ENCODE measurements around the gene HLA-C.
"Not testable (repeated sequence)": the region's sequence is repeated elsewhere in the genome, so short reads cannot be mapped to it uniquely, and the experiment has no call there.

The HLA-C gene

DNA sequence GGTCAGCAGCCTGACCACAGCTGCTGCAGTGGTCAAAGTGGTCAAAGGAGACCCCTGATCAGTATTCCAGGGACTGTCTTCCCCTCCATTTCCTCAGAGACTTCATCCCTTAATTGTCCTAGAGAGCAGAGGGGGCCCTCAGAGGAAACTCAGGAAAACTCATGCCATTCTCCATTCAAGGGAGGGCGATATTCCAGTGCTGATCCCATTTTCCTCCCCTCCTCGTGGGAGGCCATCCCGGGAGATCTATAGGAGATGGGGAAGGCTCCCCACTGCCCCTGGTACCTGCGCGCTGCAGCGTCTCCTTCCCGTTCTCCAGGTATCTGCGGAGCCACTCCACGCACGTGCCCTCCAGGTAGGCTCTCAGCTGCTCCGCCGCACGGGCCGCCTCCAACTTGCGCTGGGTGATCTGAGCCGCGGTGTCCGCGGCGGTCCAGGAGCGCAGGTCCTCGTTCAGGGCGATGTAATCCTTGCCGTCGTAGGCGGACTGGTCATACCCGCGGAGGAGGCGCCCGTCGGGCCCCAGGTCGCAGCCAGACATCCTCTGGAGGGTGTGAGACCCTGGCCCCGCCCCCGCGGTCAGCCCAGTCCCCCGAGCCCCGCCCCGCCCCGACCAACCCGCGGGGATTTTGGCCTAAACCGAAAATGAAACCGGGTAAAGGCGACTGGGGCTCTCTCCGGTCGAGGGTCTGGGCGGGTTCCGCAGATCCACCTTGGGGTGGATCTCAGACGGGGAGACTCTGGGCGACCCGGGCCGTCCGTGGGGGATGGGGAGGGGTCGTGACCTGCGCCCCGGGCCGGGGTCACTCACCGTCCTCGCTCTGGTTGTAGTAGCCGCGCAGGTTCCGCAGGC is 878 bp downstream of the HLA-C start:
- no peak for DNase-seq (ENCODE audit: low read depth)

DNA sequence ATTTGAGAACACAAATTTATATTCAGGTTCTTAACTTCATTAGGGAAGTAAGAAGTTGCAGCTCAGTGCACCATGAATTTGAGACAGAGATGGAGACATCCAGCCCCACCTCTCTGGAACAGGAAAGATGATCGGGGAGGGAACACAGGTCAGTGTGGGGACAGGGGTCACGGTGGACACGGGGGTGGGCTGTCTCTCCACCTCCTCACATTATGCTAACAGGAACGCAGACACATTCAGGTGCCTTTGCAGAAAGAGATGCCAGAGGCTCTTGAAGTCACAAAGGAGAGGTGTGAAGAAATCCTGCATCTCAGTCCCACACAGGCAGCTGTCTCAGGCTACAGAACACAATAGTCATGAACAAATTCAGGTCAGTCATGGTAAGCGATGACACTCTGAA is 3.1 kb downstream of the HLA-C start:
- DNase-seq (ENCODE audit: low read depth): no peak

DNA sequence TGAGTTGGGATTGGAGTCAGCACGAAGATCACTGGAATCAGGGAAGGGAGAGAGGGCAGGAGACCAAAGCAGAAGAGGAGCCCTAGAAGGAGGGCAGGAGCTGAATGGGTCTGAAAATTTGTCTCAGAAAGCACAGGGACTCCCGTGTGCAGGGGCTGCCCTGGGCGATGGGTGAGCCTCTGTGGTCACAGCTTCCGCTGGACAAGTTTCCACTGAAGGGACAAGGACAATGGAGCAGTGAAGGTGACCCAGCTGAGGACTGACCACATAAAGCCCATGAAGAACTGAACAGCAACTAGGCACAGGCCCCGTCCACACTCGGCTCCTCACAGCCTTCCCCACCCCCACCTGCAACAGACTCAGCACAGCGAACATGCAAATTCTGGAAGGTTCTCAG is 3.5 kb downstream of the HLA-C start:
- no peak for DNase-seq (ENCODE audit: low read depth)

DNA sequence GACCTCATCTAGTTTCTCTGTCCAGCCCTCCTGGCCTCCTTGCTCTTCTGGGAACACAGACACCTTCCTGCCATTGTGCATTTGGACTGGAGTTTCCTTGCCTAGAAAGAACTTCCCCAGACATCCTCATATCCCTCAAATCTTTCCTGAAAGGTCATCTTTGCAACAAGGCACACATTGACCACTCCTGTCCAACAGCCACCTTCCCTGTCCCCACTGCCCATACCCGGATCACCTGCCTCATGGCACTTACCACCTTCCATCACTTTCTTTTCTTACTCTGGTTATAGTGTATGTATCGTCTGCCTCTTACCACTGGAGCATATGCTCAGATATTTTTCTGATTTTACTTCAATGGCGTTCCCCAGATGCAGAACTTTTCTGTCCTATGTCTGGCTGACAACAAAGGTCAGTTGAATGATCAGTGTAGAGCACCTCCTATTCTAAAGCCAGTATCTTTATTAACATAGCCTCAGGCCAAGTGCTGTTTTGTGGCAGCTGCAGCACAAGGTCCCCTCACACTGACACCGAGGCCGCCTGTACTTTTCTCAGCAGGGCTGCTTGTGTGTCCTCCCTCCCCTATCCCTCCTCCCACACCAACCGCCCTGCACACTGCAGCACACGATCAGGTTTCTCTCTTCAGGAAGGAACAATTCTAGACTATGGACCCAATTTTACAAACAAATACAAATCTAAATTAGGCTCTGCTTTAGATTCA is 4.1 kb downstream of the HLA-C start:
- no peak for DNase-seq (ENCODE audit: low read depth)

DNA sequence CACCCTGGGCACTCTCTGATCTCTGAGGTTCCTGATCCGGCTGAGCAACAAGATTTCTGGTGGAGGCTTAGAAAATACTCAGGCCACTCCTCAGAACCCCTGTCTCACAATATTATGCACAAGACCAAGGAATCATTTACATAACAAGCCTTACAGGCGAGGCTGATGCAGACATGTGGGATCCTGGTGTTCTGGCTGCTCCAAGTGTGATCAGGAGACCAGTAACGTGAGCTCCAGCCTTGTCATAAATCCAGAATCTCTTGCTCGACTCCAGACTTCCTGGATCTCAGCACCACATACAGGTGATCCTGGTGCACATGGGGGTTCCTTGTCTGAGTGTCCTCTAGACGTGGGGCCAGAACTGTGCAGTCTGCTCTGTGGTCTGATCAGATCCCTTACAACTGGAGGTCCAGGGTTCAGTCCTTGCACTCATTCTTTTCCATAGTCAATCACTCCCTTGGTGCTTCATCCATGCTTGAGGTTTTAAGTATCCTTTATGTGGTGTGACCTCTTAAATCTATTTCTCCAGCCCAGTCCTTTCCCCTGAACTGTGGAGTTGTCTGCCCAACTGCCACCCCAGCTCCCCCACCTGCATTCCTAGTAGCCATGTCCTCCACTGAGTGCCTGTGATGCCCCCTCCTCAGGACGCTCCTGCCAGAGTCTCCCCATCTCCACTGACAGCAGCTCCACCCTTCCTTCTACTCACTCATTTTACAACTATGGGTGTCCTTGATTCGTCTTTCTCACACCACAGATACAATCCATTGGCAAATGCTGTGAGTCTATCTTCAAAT is 5.1 kb downstream of the HLA-C start:
- no peak for DNase-seq (ENCODE audit: low read depth)

DNA sequence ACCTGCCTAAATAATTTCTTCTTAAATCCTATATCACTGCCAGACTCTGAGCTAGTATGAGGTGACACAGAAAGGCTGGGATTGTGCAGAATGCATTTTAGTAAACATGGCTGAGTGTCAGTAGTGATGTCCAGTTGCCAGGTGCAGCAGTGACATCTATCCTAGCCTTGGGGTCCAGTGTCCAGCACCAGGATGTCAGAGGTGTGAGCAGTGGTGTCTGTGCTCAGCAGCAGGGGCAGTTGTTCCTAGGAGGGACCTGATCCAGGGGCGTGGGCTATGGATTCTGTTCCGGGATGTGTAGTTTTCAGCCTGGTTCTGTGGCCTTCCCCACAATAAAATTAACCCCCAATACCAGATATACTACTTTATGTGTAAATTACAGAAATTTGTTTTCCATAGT is 6.0 kb downstream of the HLA-C start:
- no peak for DNase-seq (ENCODE audit: low read depth)

DNA sequence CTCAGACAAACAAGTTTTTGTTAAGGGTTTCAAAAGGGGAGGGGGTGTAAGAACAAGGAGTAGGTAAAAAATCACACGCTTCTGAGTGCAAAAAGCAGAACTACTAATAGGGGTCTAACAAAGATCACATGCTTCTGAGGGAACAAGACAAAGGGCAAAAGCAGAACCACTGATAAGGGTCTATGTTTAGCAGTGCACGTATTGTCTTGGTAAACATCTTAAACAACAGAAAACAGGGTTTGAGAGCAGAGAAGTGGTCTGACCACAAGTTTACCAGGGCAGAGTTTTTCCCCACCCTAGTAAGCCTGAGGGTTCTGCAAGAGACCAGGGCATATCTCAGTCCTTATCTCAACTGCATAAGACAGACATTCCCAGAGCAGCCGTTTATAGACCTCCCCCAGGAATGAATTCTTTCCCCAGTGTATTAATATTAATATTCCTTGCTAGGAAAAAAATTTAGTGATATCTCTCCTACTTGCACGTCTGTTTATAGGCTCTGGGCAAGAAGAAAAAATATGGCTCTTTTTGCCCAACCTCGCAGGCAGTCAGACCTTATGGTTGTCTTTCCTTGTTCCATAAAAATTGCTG is 8.5 kb downstream of the HLA-C start:
- DNase-seq (ENCODE audit: low read depth): not testable (repeated sequence)

DNA sequence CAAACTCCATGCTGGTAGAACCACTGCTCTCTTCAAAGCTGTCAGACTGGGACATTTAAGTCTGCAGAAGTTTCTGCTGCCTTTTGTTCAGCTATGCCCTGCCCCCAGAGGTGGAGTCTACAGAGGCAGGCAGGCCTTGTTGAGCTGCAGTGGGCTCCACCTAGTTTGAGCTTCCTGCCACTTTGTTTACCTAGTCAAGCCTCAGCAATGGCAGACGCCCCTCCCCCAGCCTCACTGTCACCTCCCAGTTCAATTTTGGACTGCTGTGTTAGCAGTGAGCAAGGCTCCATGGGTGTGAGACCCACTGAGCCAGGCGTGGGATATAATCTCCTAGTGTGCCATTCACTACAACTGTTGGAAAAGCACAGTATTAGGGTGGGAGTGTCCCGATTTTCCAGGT is 11.9 kb downstream of the HLA-C start:
- not testable (repeated sequence) for DNase-seq (ENCODE audit: low read depth)

DNA sequence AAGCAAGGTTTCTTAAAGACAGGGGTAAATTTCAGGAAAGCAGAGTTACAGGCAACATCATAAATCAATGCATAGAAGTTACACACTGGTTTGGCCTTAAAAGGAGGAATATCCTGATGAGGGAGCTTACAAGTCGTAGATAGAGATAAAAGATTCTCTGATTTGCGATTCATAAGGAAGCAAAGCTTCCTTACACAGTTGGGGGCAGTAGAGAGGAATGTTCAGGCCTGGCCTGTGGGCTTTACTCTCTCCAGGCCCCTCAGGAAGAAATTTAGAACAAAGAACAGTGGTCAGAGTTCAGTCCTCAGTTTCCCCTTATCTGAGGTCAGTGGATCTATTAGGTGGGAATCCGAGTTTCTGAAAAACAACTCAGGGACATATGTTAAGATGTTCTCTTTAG is 19.3 kb downstream of the HLA-C start:
- no peak for DNase-seq (ENCODE audit: low read depth)

DNA sequence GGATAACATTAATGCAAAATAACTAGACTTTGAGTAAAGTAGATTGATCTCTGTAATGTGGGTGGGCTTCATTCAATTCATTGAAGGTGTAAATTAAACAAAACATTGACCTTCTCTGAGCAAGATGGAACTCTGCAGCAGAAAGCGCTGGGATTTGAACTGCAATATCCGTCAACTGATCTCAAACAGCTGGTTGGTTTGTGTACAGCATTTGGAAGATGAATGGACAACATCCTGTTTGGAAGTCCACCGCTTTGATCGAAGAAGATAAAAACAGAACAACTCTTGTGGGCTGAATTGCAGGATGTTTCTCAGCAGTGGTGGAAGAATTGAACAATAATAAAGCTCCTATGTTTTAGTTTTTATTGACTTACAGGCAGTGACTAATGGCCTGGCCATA is 20.6 kb downstream of the HLA-C start:
- DNase-seq (ENCODE audit: low read depth): no peak

DNA sequence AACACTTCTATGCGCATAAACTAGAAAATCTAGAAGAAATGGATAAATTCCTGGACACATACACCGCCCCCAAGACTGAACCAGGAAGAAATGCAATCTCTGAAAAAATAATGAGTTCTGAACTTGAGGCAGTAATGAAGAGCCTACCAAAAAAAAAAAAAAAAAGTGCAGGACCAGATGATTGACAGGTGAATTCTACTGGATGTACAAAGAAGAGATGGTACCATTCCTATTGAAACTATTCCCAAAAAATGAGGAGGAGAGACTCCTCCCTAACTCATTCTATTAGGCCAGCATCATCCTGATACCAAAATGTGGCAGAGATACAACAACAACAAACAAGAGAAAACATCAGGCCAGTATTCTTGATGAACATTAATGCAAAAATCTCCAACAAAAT is 22.7 kb downstream of the HLA-C start:
- no peak for DNase-seq (ENCODE audit: low read depth)

DNA sequence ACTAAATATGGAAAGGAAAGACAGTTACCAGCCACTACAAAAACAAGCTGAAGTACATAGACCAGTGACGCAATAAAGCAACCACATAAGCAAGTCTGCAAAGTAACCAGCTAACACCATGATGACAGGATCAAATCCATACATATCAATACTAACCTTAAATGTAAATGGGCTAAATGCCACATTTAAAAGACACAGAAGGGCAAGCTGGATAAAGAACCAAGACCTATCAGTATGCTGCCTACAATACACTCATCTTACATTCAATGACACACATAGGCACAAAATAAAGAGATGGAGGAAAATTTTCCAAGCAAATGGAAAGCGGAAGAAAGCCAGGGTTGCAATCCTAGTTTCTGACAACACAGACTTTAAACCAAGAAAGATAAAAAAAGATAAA is 24.1 kb downstream of the HLA-C start:
- DNase-seq (ENCODE audit: low read depth): no peak

DNA sequence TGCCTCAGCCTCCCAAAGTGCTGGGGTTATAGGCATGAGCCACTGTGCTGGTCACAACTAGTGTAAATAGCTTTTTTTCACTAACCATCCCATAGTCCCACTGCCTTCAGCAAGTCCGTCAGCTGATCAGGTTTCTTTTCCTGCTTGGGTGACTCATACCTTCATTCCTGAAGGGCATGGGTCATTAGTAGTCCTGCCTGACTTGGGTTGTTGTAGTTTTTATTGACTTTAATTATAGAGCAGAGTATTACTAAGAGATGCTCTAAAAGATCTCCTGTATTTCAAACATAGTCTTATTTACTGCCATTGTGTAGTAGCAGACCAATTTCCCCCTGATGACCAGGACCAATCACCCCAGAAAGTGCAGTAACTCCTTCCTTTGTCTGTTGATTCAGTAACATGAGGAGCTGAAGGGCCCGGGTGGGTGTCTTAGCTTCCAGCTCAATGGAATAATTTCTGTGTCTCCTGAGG is 25.8 kb downstream of the HLA-C start:
- no peak for DNase-seq (ENCODE audit: low read depth)

DNA sequence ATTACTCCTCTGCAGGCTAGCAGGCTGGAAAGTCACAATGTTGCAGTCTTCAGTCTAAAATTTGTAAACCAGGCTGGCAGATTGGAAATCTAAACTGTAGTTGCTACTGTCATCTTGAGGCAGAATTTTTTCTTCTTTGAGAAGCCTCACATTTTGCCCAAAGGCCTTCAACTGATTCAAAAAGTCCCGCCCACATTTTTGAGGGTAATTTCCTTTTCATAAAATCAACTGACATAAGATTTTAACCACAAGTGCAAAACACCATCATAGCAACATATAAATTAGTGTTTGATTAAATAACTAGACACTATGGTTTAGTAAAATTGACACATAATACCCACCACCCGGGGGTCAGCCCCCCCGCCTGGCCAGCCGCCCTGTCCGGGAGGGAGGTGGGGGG is 28.4 kb downstream of the HLA-C start:
- no peak for DNase-seq (ENCODE audit: low read depth)

DNA sequence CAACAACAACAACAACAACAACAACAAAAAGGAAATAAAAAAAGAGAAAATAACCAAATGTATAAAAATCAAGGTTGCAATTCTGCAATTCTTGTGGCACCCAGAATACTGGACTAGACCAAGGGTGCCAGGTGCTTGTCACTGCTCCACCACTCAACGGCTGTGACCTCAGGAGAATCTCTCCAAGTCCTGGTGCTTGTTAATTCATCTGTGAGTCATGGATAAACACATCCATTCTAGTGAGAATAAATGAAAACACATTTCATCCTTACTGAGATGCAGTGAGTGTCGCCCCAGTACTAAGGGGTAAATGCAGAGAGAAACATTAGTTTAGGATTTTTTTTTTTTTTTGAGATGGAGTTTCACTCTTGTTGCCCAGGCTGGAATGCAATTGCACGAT is 32.0 kb downstream of the HLA-C start:
- DNase-seq (ENCODE audit: low read depth): no peak

DNA sequence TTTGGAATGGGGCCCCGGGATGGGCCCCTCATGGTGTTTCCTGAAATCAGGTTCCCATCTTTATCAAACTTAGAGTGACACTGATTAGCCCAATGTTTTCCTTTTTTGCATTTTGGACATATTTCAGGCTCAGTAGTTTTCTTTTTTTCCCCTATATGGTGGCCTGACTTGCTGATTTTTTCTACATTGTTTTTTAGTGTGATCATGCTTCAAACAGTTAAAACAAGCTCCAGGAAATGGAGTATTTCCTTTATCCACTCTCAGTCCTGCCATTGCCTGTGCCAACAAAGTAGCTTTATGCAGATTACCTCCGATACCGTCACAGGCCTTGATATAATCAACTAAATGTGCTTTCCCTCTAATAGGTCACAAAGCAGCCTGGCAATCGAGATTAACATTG is 37.8 kb downstream of the HLA-C start:
- DNase-seq (ENCODE audit: low read depth): not testable (repeated sequence)

DNA sequence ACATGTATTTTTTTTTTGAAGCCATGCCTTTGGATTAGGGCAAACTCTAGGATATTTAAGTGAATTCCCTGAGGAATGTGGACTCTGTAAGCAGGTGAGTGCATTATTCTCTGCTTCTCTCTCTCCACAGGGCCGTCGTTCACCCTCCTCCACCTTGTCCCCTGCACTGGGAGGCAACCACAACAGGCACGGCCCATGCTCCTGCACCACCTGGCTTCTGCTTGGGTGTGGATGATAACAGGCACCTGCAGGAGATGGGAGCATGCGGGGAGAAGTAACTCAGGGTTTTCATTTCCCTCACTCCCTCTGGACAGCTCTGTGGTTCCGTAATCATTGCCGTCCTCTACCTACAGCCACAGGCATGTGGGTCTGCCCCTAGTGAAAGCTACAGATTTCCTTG is 43.4 kb downstream of the HLA-C start:
- no peak for DNase-seq (ENCODE audit: low read depth)

DNA sequence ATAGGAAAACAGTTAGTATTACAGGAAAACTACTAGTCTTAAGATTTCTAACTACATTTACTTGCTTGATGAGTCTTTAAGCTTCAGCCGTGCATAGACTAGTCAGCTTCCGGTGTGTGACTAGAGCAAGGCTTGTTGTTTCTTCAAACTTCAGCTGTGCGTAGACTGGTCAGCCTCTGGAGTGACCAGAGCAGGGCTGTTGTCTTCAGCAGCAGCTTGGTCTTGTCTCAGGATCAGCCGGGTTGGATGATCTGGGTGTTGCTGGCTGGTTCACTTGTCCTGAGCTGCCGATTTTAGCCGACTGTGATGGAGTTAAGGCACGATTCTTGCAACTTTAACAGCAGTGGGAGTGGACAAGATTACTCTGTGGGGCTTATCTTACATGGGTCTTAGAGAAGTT is 44.7 kb downstream of the HLA-C start:
- DNase-seq (ENCODE audit: low read depth): no peak

DNA sequence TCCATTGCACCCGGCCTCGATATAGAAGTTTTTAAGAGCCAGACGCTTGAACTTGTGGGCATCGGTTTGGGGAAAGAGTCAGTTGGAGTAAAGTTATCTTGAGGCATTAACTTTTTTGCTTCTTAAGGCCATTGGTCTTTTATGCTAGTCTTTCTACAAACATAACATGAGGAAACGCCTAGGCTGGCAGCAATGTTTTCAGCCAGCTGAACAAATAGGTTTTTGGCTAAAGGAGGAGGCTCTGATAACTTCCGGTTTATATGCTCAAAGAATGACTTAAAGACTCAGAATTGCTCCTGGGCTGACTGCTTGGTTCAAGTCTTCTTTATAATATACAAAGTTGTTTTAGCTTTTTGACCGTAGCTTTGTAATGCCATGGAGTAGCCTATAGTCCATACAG is 46.2 kb downstream of the HLA-C start:
- no peak for DNase-seq (ENCODE audit: low read depth)

DNA sequence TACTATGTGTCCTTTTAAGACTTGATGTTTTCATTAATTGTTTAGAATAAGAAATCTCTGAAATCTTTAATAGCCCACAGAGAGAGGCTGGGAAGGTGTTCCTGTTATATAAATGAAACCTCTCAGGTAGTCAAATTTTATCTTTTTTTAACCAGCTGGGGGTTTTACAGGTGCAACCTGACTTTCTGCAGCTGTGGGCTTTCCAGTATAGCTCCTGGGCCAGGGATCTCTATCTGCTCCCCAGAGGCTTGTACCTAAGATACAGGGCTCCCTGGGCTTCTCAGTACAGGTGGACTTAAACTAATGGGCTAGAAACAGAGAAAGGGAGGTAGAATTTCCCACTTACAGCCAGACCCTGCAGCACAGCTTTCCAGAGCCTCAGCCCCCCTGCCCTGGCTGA is 49.4 kb downstream of the HLA-C start:
- DNase-seq (ENCODE audit: low read depth): no peak
